Heart left ventricle (tissue), 13 donors: ENCODE data around the gene LAMA3.

ENCODE experiments used
- CTCF ChIP-seq, 12 donors: fragments of 200-600 bp; sonication (generic) in 4 of 12; IDR thresholded peaks; one replicate each; pipeline versions ENCODE4 v1.5.0 to v1.8.0; 2018 to 2022; ENCODE audit warnings: antibody characterized with exemption in 12 of 12, mild to moderate bottlenecking in 5 of 12
- POLR2A ChIP-seq, 2 donors: fragments of 450-650 bp; IDR thresholded peaks; one replicate each; pipeline ENCODE4 v1.6.1; 2017; ENCODE audit warnings: antibody characterized with exemption in 2 of 2, mild to moderate bottlenecking in 2 of 2, moderate library complexity in 2 of 2
- donor health status: ischemic (EF 13 %, LVEDD 7.1; RV severe dilation, severe dysfunction).
- donor health status: DM: no; HTN: yes; CAD: no.
- donor health status: DM: no; HTN: no; CAD: no.
- donor health status: ischemic (EF 25% LVEDD 6.9; RV normal size, moderate dysfunction).
- donor health status: ischemic (EF 25% LVEDD 5.7; RV mildly dilated, moderate dysfunction).
- donor health status: ischemic (EF 35%, LVEDD 5.7; RV mildly dilated, moderate dysfunction).
- donor health status: nonischemic (EF 11% LVEDD 7.7; RV severe dilation, severe dysfunction).
- donor health status: DM: yes; HTN: yes; CAD: no.
- donor health status: PGD.
- donor health status: ischemic (EF 29% LVEDD 5.4; RV normal size, mild dysfunction).
- donor health status: nonischemic (EF 23%, LVEDD 6.1; RV moderate dilation, normal function).

DNA sequence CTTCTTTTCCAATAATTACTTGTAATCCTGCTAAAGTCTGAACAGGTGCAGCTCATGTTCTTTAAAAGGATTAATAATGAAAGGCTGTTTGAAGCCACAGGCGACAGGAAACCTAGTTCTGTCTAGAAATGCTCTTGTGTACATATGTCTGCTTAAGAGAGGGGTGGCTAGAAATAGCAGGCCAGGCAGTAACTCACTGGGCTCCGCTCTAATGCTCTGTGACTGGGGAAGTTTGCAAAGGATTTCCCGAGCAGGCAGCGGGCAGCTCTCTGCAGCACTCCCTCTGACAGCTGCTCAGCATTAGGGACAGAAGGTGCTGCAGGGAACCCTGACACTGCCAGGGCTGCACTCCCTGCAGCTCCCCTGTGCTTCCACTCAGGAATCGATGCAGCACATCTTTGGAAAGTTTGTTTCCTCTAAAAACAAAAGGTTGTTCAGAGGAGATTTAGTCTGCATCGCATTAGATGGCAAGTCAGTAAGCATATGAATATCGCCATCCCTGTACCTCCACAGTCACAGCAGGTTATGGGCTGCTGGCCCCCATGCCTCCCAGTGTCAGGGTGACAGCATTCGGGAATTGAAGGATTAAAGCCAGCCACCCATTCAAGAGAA is 292.2 kb downstream of the LAMA3 start:
- no peak for TF ChIP-seq CTCF (IDR thresholded peaks at IDR 0.05)
- TF ChIP-seq POLR2A (IDR thresholded peaks at IDR 0.05), result no peak
